Measurements from ENCODE around the gene ATP2B2. TPM values are rescaled to one million over a fixed set of nuclear protein-coding genes. Genes with fewer than 3 reads are reported as not detected.

Gene ATP2B2
- total RNA-seq, 1 experiment from 2014 or later, result not detected

DNA sequence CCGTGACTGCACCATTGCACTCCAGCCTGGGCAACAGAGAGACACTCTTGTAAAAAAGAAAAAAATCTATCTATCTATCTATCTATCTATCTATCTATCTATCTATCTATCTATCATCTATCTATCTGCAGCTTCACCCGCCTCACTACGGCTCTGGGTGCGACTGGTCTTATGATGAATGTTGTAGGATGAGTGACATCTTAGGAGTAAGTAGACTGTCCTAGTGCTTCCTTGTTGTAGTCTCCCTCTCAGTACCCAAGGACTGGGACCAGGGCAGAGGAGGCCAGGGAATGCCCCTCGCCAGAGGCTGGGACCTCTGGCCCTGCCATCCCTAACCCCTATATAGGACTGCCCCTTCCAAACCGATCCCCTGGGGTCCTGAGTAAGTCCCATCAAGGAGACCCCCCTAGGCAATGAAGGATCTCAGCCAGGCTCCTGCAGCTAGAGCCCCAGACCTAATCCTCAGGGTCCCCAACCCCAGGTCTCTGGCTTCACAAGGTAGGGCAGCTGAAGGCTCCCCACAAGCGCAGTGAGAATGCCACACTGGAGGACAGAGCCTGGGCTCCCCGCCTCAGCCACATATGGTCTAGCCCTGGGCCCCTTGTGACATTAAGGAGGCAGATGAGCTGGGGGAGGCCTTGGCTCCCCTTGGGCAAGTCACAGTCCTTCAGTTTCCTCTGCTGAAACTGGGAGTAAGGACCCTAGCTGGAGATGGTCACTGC, 183.6 kb downstream of the ATP2B2 start:
- Histone ChIP-seq H3K36me3 (peaks cover 13% of the 10 kb centered on the region), H3K4me3 (peak overlapping the region; percentile 94), H3K27me3 (peaks cover 5% of the 10 kb centered on the region; the same call in 1 of the 2 replicates), H3K27ac (no peak overlapping the region), H3K9me3 (replicated peaks) (no peaks in the 10 kb centered on the region), H3K4me1 (no peaks in the 10 kb centered on the region)
- no peak for DNase-seq

DNA sequence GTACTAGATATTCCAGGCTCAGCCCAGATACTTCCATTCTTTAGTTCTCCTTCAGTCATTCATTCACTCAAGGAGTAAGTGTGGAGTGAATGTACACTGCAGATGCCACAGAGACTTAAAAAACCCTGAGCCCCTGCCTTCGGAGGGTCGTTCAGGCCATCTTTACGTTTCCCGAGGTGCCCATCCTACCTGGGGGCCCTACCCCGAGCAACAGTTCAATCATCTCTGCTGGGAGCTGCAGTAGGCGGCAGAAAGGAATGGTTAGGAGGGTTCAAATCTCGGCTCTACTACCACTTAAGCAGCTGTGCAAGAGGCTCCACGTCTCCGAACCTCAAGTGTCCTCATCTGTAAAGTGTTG, 185.1 kb downstream of the ATP2B2 start:
- Histone ChIP-seq H3K27ac (peak overlapping the region; percentile 69), H3K27me3 (no peaks in the 10 kb centered on the region), H3K36me3 (peaks cover 19% of the 10 kb centered on the region), H3K4me1 (no peaks in the 10 kb centered on the region), H3K9me3 (replicated peaks) (no peaks in the 10 kb centered on the region), H3K4me3 (peak overlapping the region; percentile 94)
- no peak for DNase-seq

DNA sequence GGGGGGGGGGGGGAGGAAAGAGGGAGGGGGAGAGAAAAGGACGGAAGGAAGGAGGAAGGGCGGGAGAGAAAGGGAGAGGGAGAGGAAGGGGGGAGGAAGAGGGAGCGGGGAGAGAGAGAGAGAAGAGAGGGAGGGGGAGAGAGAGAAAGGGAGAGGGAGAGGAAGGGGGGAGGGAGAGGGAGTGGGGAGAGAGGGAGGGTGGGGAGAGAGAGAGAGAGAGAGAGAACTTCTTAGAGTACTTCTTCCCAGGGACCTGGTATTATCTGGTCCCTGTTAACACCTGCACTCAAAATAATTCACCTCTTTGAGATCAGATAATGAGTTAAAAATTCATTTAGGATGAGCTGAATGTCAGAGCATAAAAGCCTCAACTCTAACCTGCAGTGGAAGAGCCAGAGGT, 185.6 kb downstream of the ATP2B2 start:
- Histone ChIP-seq H3K27me3 (no peaks in the 10 kb centered on the region), H3K36me3 (peaks cover 23% of the 10 kb centered on the region), H3K9me3 (replicated peaks) (no peaks in the 10 kb centered on the region), H3K27ac (no peak overlapping the region), H3K4me3 (peak overlapping the region; percentile 94), H3K4me1 (no peaks in the 10 kb centered on the region)
- DNase-seq, result no peak

DNA sequence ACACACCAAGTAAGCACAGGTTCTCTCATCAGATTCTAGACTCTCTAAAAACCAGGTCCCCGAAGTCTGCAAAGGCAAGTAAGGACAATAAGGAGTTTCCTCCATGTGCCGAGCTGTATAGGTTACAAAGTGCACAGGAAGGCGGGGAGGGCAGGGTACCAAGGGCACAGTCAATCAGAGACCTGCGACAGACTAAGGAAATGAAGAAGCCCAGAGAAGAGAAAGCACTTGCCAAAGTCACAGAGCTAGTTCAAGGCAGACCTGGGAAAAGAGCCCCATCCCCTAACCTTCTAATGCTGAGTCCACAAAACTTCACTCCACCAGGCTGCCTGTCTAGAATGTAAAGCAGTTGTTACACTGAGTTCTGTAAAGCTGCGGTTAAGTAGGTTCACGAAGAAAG, 186.1 kb downstream of the ATP2B2 start:
- H3K36me3 ChIP-seq, result peaks cover 28% of the 10 kb centered on the region
- no peaks in the 10 kb centered on the region for H3K4me1 ChIP-seq
- no peak for DNase-seq
- no peaks in the 10 kb centered on the region for H3K27me3 ChIP-seq
- no peak overlapping the region for H3K4me3 ChIP-seq
- H3K9me3 ChIP-seq (replicated peaks), result no peaks in the 10 kb centered on the region
- no peak overlapping the region for H3K27ac ChIP-seq

DNA sequence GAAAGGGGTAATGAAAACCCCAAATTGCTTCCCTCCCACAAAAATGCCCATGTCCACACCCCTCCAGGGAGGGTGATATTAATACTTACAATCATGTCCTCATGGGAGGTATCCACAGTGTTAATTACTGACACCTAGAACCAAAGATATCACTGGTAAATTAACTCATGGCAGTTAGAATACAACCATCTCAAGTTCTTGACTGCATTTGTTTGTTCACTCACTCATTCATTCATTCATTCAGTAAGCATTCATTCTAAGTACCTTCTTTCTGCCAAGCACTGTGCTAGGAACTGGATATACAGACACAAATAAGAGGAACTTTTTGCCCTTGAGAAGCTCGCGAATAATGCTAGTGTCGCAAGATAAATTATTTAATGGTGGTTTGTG, 187.4 kb downstream of the ATP2B2 start:
- DNase-seq, result no peak
- Histone ChIP-seq H3K27me3 (no peaks in the 10 kb centered on the region), H3K9me3 (replicated peaks) (no peaks in the 10 kb centered on the region), H3K27ac (no peak overlapping the region), H3K4me1 (no peaks in the 10 kb centered on the region), H3K4me3 (no peak overlapping the region), H3K36me3 (peaks cover 38% of the 10 kb centered on the region)

DNA sequence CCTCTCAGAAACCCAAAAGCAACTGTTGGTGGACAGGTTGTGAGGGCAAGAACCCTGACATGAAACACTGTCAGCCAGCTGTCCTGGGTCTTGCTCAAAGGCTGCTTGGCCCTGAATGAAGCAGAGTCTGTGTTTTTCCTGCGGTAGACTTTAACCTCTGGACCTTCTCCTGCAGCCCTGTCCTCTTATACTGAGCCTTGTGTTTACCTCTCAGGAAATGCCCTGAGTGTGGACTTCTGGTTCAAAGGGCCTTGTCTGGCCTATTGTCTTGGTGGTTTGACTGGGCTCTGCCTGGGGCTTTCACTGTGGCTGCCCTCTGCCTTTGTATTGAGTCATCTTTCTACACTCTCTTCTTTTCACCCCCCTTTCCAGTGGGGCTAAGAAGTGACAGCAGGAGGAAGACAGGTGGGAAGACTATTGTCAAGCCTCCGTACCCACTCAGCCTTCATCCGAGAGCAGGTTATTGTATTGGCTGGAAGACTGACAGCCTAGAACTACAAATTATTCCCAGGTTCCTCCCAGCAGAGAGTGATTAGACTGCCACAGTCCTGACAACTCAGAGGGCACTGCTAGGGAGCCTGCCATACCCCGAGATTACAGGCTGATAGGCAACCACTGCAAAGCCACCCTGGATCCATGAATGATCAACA, 187.9 kb downstream of the ATP2B2 start:
- H3K4me3 ChIP-seq, result no peak overlapping the region
- H3K27me3 ChIP-seq, result no peaks in the 10 kb centered on the region
- H3K4me1 ChIP-seq, result no peaks in the 10 kb centered on the region
- H3K27ac ChIP-seq, result no peak overlapping the region
- H3K36me3 ChIP-seq, result peaks cover 43% of the 10 kb centered on the region
- DNase-seq, result no peak
- H3K9me3 ChIP-seq (replicated peaks), result no peaks in the 10 kb centered on the region

DNA sequence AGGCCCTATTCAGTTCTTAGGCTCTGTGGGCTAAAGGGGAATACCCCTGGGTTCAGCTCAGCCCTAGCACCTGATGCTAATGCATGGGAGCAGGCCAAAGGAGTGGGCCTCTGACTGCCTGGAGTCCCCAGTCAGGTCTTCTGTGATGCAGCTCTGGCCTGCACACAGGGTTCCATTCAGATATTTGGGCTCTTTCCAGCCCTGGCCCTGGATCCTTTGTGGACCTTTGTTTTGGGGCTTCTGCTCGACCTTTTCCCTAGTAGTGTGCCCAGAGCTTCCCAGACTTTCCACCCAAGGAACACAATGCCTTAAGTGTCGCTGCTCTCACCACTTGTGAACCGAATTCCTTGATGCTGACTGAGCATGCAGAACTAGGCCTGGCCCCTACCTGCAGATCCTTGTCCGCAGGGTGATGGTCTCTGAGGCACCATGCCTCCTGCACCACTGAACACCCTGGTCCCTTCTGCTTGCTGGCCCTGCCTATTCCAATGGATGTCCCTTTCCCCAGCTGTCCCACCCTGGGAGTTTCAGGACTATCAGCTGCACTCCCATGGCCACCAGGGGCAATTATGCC, 189.5 kb downstream of the ATP2B2 start:
- Histone ChIP-seq H3K4me1 (no peaks in the 10 kb centered on the region), H3K9me3 (replicated peaks) (no peaks in the 10 kb centered on the region), H3K27me3 (no peaks in the 10 kb centered on the region), H3K36me3 (peaks cover 57% of the 10 kb centered on the region), H3K4me3 (no peak overlapping the region), H3K27ac (no peak overlapping the region)
- DNase-seq, result no peak

DNA sequence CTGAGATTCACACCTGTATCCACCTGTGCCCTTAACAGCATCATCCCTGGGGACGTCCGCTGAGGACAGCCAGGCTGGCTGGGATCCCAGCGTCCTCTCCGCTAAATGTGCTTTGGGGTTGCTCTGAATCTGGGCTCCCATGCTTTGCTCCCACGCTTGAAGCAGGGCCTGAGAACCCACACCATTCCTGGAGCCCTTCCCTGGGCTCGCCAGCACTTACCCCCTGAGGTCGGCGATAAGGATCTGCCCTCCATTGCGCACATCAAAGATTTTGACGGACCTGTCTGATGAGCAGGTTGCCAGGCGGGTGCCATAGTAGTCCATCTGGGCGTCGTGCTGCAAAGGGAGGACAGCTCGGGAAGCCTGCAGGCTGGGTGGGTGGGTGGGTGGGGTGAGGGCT, 190.3 kb downstream of the ATP2B2 start:
- Histone ChIP-seq H3K9me3 (replicated peaks) (no peaks in the 10 kb centered on the region), H3K27me3 (no peaks in the 10 kb centered on the region), H3K36me3 (peaks cover 63% of the 10 kb centered on the region), H3K4me1 (no peaks in the 10 kb centered on the region), H3K27ac (no peak overlapping the region), H3K4me3 (no peak overlapping the region)
- no peak for DNase-seq

DNA sequence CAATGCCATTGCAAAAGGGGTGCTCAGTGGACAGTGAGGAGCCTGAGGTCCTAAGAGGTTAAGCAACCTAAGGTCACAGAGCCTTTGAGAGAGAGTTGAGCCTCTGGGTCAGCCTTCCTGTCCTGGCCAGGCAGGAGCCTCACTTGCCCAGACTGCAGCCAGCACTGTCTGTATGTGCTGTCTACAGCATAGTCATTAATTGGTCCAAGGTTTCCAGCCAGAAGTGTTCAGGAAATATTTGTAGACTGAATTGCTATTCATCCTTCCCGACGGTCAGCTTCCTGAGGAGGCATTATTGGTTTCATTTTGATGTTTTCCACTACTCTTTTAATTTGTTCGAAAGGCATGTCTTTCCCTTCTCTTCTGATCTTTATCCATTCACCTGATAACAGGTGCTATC, 192.5 kb downstream of the ATP2B2 start:
- H3K4me3 ChIP-seq, result no peak overlapping the region
- H3K36me3 ChIP-seq, result peaks cover 60% of the 10 kb centered on the region
- no peaks in the 10 kb centered on the region for H3K4me1 ChIP-seq
- H3K9me3 ChIP-seq (replicated peaks), result no peaks in the 10 kb centered on the region
- H3K27ac ChIP-seq, result no peak overlapping the region
- no peaks in the 10 kb centered on the region for H3K27me3 ChIP-seq
- no peak for DNase-seq

DNA sequence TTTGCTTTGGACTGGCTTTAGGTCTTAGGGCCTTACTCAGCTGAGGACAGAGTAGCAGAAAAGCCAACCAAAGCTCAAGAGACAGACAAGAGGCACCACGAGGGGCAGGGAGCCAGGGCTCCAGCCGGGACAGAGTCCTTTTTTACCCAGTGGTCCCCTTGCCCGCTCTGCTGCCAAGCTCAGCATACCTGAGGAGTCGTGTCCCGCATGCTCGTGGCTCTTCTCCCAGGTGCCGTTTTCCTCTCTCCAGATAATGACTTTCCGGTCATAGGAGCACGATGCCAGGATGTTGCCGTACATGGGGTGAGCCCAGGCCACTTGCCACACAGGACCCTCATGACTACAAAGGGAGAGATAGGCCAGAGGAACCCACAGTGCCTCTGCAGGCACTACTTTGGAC, 193.0 kb downstream of the ATP2B2 start:
- no peak overlapping the region for H3K4me3 ChIP-seq
- H3K27me3 ChIP-seq, result no peaks in the 10 kb centered on the region
- no peak for DNase-seq
- no peaks in the 10 kb centered on the region for H3K4me1 ChIP-seq
- H3K9me3 ChIP-seq (replicated peaks), result no peaks in the 10 kb centered on the region
- H3K36me3 ChIP-seq, result peaks cover 64% of the 10 kb centered on the region
- no peak overlapping the region for H3K27ac ChIP-seq

DNA sequence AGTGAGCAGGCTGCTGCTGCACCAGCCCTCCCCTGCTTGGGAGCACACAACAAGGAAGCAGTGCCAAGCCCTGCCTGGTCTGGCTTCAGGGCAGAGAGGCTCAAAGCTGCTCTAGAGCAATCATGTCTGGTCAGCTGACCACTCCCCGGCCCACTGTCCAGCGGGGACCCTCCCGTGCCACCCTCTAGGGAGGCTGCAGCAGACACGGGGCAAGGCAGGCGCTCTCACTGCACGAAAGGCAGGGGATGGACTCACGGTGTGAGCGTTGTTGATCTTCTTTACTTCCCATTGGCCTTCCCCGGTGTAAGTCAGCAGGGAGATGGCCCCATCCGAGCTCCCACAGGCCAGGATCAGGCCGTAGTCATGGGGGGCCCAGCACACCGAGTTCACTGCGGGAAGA, 193.7 kb downstream of the ATP2B2 start:
- H3K9me3 ChIP-seq (replicated peaks), result no peaks in the 10 kb centered on the region
- H3K4me3 ChIP-seq, result no peak overlapping the region
- DNase-seq, result no peak
- no peaks in the 10 kb centered on the region for H3K4me1 ChIP-seq
- H3K27ac ChIP-seq, result no peak overlapping the region
- no peaks in the 10 kb centered on the region for H3K27me3 ChIP-seq
- H3K36me3 ChIP-seq, result peaks cover 68% of the 10 kb centered on the region

DNA sequence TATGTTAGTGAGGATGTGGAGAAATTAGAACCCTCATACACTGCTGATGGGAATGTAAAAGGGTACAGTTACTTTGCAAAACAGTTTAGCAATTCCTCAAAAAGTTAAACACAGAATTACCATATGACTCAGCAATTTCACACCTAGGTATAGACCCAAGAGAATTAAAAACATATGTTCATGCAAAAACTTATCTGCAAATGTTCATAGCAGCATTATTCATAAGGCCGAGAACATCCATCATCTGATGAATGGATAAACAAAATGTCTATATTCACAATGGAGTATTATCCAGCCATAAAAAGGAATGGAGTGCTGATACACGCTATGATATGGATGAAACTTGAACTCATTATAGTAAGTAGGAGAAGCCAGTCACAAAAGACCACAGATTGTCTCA, 194.8 kb downstream of the ATP2B2 start:
- no peak overlapping the region for H3K27ac ChIP-seq

DNA sequence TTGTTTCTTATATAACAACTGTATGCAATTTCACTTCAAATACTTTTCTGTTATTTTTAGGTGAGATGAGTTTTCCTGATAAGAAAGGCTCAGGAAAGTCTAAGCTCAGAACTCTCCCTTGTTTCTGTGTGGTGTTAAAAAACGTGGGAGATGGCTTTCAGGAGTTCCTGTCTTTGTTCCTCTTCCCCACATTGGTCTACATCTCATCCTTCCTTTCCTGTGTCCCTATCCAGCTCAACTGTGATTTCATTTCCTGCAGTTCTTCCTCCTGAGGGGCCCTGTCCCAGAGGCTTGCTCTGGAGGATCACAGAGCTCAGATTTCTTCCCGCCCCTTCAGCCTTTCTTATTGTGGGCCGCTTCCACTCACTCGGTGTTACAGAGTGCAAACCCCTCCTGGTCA, 195.7 kb downstream of the ATP2B2 start:
- H3K4me3 ChIP-seq, result no peak overlapping the region
- no peaks in the 10 kb centered on the region for H3K9me3 ChIP-seq (replicated peaks)
- no peak for DNase-seq
- H3K27ac ChIP-seq, result no peak overlapping the region
- H3K27me3 ChIP-seq, result no peaks in the 10 kb centered on the region
- H3K4me1 ChIP-seq, result no peaks in the 10 kb centered on the region
- peaks cover 68% of the 10 kb centered on the region for H3K36me3 ChIP-seq

More for the DNA sequence above, 194.8 kb downstream of the ATP2B2 start:
- no peak overlapping the region for H3K4me3 ChIP-seq
- H3K27me3 ChIP-seq, result no peaks in the 10 kb centered on the region
- no peaks in the 10 kb centered on the region for H3K9me3 ChIP-seq (replicated peaks)
- H3K36me3 ChIP-seq, result peaks cover 64% of the 10 kb centered on the region
- no peaks in the 10 kb centered on the region for H3K4me1 ChIP-seq
- DNase-seq, result no peak

DNA sequence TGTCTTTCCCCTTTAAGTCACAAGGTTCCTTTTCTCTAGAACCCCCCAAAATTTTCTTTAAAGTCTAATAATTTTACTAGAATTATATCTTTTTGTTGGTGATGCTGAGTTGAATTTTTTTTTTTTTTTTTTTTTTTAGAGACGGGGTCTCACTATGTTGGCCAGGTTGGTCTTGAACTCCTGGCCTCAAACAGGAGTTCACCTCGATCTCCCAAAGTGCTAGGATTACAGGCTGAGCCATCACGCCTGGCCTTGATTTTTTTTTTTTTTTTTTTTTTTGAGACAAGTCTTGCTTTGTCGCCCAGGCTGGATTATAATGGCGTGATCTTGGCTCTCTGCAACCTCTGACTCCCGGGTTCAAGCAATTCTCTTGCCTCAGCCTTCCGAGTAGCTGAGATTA, 196.7 kb downstream of the ATP2B2 start:
- no peaks in the 10 kb centered on the region for H3K4me1 ChIP-seq
- H3K4me3 ChIP-seq, result no peak overlapping the region
- H3K9me3 ChIP-seq (replicated peaks), result no peaks in the 10 kb centered on the region
- peaks cover 71% of the 10 kb centered on the region for H3K36me3 ChIP-seq
- no peaks in the 10 kb centered on the region for H3K27me3 ChIP-seq
- DNase-seq, result no peak
- H3K27ac ChIP-seq, result no peak overlapping the region

DNA sequence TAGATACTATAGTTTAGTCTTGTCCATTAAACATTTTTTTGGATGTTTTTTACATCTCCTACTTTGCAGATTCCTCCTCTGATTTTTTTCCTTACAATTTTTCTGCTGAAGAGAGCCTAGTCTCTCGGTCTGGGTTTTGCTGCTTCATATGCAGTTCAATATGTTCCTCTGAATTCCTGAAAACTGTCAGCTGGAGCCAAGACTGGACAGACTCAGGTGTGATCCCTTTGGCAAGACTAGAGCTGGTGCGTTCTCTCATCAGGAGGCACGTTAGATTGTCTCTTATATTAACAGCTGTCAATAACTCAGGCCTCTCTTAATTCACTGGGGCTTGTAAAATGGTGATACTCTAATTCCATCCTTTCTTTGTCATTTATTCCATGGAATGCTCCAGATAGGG, 199.2 kb downstream of the ATP2B2 start:
- Histone ChIP-seq H3K4me3 (no peak overlapping the region), H3K4me1 (no peaks in the 10 kb centered on the region), H3K36me3 (peaks cover 65% of the 10 kb centered on the region), H3K9me3 (replicated peaks) (no peaks in the 10 kb centered on the region), H3K27me3 (no peaks in the 10 kb centered on the region), H3K27ac (no peak overlapping the region)
- no peak for DNase-seq
